ENCODE measurements around the gene NLRC5. TPM values are rescaled to one million over a fixed set of nuclear protein-coding genes. Genes with fewer than 3 reads are reported as not detected.
A peak's percentile ranks its signal among the peaks of the same experiment; 100 is the strongest.

The NLRC5 gene
- total and polyA plus RNA-seq, 9 of the 15 experiments (the other 6 are each of a cell fraction or from before 2014, with no cell fraction given), result 0.59 to 0.71 TPM; not detected in 7

DNA sequence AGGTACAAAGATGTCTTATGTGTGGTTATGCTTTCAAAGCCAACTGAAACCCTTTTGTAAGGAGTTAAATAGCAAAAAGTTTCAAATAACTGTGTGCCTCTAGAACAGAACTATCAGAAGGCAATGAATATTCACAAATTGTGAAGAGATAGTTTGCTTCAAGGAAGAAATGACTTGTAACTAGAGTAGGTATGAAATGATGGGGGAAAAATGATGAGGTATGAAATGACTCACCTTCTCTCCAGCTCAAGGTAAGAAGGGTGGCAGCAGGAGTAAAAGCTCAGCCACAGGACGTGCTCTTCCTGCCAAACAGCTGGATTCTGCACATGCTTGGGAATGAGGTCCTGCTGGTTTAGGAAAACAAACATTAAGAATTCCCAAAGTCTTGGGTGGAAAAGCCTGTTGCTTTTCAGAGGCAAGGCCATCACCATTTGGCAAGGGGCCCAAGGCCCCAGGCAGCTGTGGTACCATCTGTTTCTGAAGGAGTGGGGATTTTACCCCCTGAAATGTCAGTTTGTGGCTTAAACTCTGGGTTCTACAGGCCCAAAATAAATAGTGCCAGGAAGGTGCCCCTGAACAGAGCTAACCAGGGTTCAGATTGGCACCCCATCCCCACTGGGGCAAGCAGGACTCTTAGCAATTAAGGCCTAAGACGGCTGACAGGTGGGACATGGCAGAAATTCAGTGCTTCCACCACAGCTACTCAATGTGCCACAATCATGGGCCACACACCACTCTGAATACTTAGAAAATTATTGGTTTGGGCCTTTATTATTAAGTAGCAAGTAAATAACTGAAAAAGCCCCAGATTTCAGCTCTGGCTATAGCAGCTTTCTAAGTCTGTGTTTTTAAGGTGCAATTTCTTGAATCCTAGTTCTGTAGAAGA is 44.2 kb upstream of the NLRC5 start (continued):
- TF ChIP-seq, protein P1, sequence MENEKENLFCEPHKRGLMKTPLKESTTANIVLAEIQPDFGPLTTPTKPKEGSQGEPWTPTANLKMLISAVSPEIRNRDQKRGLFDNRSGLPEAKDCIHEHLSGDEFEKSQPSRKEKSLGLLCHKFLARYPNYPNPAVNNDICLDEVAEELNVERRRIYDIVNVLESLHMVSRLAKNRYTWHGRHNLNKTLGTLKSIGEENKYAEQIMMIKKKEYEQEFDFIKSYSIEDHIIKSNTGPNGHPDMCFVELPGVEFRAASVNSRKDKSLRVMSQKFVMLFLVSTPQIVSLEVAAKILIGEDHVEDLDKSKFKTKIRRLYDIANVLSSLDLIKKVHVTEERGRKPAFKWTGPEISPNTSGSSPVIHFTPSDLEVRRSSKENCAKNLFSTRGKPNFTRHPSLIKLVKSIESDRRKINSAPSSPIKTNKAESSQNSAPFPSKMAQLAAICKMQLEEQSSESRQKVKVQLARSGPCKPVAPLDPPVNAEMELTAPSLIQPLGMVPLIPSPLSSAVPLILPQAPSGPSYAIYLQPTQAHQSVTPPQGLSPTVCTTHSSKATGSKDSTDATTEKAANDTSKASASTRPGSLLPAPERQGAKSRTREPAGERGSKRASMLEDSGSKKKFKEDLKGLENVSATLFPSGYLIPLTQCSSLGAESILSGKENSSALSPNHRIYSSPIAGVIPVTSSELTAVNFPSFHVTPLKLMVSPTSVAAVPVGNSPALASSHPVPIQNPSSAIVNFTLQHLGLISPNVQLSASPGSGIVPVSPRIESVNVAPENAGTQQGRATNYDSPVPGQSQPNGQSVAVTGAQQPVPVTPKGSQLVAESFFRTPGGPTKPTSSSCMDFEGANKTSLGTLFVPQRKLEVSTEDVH (IDR thresholded peaks at IDR 0.05; ENCODE audit: low read depth, partially characterized antibody), result peak; percentile 36
- peak in 1 of 2 experiments; percentile 22; a peak in 1 of 4 replicates for TF ChIP-seq SRF (CRISPR knock-in tag; IDR thresholded peaks at IDR 0.05)
- TF ChIP-seq, protein P2, sequence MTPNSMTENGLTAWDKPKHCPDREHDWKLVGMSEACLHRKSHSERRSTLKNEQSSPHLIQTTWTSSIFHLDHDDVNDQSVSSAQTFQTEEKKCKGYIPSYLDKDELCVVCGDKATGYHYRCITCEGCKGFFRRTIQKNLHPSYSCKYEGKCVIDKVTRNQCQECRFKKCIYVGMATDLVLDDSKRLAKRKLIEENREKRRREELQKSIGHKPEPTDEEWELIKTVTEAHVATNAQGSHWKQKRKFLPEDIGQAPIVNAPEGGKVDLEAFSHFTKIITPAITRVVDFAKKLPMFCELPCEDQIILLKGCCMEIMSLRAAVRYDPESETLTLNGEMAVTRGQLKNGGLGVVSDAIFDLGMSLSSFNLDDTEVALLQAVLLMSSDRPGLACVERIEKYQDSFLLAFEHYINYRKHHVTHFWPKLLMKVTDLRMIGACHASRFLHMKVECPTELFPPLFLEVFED (CRISPR knock-in tag; conservative IDR thresholded peaks at IDR 0.05), result peak; percentile 89
- TF ChIP-seq, protein P3, sequence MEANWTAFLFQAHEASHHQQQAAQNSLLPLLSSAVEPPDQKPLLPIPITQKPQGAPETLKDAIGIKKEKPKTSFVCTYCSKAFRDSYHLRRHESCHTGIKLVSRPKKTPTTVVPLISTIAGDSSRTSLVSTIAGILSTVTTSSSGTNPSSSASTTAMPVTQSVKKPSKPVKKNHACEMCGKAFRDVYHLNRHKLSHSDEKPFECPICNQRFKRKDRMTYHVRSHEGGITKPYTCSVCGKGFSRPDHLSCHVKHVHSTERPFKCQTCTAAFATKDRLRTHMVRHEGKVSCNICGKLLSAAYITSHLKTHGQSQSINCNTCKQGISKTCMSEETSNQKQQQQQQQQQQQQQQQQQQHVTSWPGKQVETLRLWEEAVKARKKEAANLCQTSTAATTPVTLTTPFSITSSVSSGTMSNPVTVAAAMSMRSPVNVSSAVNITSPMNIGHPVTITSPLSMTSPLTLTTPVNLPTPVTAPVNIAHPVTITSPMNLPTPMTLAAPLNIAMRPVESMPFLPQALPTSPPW (CRISPR knock-in tag; IDR thresholded peaks at IDR 0.05), result 0 out of 2 replicates have a peak, but pooled peaks have one; percentile 35
- no peak for TF ChIP-seq POLR3A (IDR thresholded peaks at IDR 0.05; ENCODE audit: borderline replicate concordance, extremely low read depth, insufficient read depth, insufficient read length)
- peak; percentile 48 for TF ChIP-seq POLR2G (IDR thresholded peaks at IDR 0.05; ENCODE audit: low read depth, low read length)
- no peak for TF ChIP-seq HLTF (IDR thresholded peaks at IDR 0.05)
- TF ChIP-seq FOXJ3 (CRISPR knock-in tag; IDR thresholded peaks at IDR 0.05), result no peak
- TF ChIP-seq NFIC (IDR thresholded peaks at IDR 0.05), result peak; percentile 53
- TF ChIP-seq ATF4 (CRISPR knock-in tag; IDR thresholded peaks at IDR 0.05), result peak; percentile 11; the same call in 1 of the 2 replicates
- no peak for TF ChIP-seq ZNF551 (CRISPR knock-in tag; IDR thresholded peaks at IDR 0.05)
